Fibroblast of peridontal ligament (primary cell): ENCODE results near the gene CPXM1.

Source experiments
- DNase-seq: peaks from one replicate; pipeline ENCODE4 v3.0.0-alpha.2; 2010; ENCODE audit errors: extremely low read depth

The CPXM1 gene

GRCh38 chr20:2763186-2763585 lies 37.2 kb downstream of the CPXM1 start:
- DNase-seq = no peak

GRCh38 chr20:2762578-2763131 lies 37.8 kb downstream of the CPXM1 start:
- DNase-seq = no peak

DNA sequence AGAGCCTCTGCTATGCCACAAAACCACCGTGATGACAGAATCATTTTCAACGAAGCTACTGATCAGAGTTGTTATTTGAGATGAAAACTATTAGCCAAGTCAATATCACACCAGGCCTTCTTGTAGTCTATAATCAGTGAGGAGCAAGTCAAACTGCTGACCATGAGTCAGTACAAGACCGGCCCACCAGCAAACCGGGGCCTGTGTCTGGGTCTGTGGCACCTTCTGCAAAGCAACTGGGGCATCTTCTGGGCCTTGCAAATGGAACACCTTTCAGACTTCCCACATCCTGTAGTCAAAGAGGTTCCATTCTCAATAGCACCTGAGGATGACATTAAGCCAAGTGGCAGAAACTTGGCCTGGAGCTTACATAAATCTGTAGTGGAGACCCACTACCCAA lies 38.5 kb downstream of the CPXM1 start:
- no peak for DNase-seq

GRCh38 chr20:2760952-2761305 lies 39.5 kb downstream of the CPXM1 start:
- no peak for DNase-seq

DNA sequence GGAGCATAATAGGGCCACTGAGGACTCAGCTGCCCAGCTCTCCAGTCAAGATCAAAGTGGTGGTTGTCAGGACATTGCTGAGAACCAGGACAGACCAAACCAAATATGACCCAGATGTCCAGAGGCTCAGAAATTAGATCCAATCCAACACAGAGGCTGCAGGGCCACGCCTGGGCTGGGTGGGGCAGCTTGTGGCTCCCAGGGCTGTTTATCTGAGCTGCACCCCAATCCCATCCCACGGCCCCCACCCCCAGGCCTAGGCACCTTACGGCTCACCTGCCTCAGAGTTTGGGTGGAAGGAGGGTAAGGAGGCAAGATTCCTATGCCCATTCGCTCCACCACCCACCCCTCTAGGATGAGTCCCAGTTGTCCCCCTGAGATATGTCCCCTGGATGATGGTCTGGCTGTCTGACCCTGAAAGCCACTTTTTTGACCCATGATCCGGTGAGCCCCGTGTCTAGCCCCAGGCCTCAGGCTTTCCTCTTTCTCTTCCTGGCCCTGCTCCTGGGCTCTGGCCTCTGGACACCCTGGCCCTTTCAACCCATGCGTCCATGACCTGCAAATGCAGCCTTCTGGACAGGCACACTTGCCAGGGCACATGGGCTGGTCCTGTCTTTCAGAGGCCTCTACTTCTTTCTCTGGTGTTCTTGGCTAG lies 40.0 kb downstream of the CPXM1 start:
- DNase-seq = no peak

DNA sequence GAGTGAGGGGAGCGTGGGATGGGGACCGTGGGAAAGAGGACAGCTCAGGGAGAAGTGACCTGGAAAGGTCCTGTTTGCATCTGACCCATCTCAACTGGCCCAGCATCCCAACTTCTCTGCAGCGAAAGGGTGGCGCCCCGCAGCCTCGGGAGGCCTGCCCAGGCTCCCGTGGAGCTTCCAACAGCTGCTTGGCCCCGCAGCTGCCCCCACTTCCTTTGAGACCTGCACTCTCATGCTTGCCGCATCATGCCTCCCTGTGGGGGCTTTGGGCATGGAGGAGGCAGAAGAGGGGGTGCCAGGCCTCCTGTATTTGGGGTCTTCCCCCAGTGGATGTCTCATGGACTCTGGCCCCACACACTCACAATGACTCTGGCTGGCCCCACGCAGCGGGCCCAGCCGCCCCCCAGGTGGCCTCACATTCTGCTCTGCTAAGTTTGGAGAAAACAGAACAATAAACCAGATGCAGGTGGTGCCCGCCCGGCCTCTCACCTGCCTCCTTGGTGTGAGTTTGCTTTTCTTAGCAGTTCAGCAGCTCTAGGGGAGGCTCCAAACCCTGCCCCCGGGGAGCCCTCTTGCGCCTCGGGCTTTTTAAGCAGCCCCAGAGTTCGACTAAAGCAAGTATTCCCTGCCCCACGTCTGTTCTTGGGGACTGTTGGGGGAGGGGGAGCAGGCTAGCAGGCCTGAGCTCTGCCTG lies 40.7 kb downstream of the CPXM1 start:
- DNase-seq = no peak

GRCh38 chr20:2759143-2759542 lies 41.3 kb downstream of the CPXM1 start:
- no peak for DNase-seq

- no peak for DNase-seq
These were observed 42.5 kb downstream of the CPXM1 start for GRCh38 chr20:2757969-2758368.

GRCh38 chr20:2757001-2757400 lies 43.4 kb downstream of the CPXM1 start:
- no peak for DNase-seq

- DNase-seq = peak; percentile 60
These were observed 44.3 kb downstream of the CPXM1 start for GRCh38 chr20:2756056-2756611.

DNA sequence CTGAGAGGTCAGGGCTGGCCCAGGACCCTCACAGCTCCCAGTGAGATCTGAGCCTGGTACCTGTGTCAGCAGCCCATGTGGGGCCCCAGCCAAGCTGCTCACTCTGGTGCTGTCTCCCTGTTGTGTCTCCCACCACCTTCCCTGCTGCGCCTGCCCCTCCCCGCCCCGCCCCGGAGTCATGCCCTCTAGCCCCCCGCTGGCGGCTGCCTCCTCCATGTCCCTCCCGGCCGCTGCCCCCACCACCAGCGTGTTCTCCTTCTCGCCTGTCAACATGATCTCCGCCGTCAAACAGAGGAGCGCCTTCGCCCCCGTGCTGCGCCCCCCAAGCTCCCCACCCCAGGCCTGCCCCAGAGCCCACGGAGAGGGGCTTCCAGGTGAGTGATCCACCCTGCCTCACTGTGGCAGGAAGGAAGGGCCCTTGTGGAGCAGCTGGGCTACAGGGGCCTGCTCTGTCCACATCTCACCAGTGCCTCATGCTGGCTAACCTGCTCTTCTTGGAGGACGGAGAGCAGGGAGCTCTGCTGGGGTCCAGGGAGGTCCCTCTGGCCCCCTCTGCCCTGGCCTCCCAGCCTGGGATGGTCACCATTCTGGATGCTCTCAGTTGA lies 44.9 kb downstream of the CPXM1 start:
- no peak for DNase-seq

DNA sequence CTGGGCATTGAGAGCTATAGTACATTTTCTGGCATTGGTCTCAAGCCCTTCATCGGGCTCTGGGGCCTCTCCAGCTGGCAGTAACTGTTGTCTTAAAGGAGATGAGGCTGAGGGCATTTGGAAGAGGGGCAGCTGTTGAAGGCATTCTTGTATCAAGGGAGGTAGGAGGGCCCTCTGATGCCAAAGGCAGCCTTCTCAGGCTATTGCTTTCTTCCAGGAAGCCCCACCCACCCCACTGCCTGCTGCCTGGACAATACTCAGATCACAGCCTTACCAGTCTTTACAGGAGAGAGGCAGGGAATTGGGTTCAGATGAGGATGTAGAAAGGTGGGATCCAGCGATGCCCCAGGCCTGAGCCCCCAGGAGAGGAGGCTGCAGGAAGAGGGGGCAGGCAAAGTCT lies 46.0 kb downstream of the CPXM1 start:
- no peak for DNase-seq

DNA sequence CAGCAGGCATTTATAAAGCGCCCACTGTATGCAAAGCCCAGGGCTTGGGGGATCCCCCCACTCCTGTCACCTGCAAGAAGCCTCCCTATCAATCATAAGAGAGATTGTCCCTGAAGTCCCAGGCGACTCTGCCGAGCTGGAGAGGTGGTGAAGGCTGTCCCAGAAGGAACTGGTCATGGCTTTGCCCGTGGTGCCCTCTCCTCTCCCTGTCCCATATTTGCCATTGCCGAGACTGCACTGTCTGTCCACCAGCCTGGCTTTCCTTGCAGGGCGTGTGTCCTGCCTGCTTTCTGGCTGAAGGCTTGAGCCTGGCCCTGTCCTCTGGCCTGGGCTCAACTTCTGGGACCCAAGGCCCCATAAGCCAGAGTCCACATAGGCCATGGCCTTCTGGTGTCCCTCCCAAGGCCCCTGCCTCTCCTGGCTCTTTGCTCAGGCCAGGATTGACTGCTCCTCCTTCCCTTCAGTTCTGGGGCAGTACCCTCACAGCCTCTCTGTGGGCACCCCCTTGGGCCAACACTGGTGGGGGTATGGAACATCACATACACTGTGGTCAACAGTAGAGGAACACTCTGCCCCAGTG lies 46.9 kb downstream of the CPXM1 start:
- no peak for DNase-seq

DNA sequence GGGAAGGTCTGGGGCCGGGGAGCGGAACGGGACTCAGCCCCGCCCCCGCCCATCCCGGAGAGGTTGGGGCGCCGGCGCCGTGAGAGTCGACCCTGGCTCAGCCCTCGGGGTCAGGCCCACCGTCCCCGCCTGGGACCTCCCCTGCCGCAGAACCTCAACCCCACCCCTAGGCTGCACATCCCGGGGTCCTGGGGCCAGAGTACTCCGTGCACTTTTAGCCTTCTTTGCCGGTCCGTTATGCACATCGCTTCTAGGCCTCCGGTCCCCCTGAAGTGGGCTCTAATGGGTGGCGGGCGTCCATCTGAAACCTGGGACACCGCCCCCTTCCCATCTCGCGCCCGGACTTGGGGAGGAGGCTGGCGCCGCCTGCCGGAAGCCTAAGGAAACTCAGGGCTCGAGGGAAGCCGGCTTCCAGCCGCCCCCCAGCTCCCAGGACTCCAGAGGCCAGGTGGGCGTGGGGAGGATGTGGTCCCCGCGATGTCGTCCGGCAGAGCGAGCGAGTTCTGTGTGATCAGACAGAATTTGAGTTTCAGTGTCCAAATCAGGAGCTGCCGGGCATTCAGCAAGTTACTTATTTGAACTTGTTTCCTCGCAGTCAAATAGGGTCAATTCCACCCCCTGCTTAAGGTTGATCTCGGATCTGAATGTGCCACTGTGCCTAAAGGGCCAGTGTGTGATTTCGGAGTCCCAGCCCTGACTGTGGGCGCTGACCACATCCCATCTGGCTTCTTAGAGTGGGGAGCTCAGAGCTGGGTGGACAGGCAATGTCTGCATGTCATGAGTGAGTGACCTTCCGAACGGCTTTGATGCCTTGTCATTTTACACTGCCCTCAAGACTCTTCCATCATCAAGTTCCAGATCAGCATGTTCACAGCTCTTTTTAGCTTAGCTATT lies 47.6 kb downstream of the CPXM1 start:
- DNase-seq = peak; percentile 25

DNA sequence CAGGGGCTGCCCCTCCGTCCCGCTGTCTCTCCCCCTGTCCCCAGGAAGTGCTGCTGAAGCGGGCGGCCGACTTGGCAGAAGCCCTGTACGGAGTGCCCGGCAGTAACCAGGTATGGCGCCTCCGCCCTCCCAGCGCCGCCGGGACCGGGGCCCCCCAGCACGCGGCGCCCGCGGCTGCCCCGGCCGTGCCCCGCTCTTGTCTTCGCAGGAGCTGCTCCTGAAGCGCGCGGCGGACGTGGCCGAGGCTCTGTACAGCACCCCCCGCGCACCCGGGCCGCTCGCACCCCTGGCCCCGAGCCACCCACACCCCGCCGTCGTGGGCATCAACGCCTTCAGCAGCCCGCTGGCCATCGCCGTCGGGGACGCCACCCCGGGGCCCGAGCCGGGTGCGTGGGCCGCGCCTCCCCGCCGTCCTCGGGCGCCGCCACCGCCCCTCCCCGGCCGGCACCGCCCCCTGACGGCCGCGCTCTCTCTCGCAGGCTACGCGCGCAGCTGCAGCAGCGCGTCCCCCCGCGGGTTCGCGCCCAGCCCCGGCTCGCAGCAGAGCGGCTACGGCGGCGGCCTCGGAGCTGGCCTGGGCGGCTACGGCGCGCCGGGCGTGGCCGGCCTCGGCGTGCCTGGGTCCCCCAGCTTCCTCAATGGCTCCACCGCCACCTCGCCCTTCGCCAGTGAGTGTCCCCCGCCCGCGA lies 48.4 kb downstream of the CPXM1 start:
- DNase-seq = no peak

- DNase-seq = no peak
These were observed 49.0 kb downstream of the CPXM1 start for GRCh38 chr20:2751347-2751877.

GRCh38 chr20:2750491-2751251 lies 49.8 kb downstream of the CPXM1 start:
- peak; percentile 22 for DNase-seq

DNA sequence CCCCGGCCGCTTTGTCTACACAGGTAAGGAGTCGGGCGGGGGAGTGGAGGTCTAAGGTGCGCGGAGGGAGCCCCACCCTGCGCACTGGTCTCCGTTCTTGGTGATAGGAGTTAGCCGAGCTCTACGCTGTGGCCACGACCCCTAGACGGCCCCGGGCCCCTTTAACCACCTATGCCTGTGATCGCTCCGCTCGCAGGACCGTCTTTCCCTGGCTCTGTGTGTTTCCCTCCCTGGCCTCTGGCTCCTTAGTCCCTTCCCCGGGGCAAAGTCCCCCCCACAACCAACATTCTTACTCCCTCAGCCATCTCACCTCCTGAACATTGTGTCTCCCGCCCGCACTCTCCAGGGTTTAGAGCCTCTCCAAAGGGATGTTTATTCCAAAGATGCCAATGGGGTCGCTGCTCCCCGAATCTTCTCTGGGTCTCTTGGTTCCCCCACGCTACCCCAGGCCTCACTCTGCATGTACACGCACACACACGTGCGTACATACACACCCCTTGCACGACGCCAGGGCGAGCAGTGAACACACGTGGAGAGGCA lies 50.4 kb downstream of the CPXM1 start:
- DNase-seq = no peak

DNA sequence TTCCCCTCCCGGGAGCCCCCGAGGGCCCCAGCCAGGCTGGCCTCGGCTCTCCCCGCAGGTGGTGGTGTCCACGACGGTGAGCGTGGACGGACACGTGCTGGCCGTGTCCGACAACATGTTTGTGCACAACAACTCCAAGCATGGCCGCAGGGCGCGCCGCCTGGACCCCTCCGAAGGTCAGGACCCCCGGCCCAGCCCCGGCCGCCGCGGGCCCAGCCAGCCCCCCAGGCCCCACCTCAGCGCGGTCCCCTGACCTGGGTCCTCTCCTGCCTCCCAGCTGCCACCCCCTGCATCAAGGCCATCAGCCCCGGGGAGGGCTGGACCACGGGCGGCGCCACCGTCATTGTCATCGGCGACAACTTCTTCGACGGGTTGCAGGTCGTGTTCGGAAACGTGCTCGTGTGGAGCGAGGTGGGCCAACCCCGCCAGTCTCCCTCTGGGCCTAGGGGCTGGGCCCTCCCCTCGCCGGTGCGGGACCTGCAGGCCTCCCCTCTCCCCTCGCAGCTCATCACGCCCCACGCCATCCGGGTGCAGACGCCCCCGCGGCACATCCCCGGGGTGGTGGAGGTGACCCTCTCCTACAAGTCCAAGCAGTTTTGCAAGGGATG lies 51.0 kb downstream of the CPXM1 start:
- no peak for DNase-seq
